ENCODE measurements around the gene EHBP1.

- TF ChIP-seq POLR2AphosphoS5 (IDR thresholded peaks at IDR 0.05; ENCODE audit: low read depth, low read length) (no peak), CTCF (IDR thresholded peaks at IDR 0.05) (no peak), EP300 (IDR thresholded peaks at IDR 0.05; ENCODE audit: borderline replicate concordance in 1 of 2, low read depth in 1 of 2, low read length in 1 of 2) (no peak), TAF1 (IDR thresholded peaks at IDR 0.05; ENCODE audit: borderline replicate concordance, low read depth, low read length) (no peak), FOXM1 (IDR thresholded peaks at IDR 0.05; ENCODE audit: low read depth) (no peak), MAX (IDR thresholded peaks at IDR 0.05; ENCODE audit: low read depth) (no peak), RXRA (IDR thresholded peaks at IDR 0.05; ENCODE audit: borderline replicate concordance, low read depth) (no peak), MEF2A (IDR thresholded peaks at IDR 0.05; ENCODE audit: borderline replicate concordance, low read depth) (no peak), USF2 (IDR thresholded peaks at IDR 0.05; ENCODE audit: borderline replicate concordance, low read depth, low read length) (no peak), TEAD4 (IDR thresholded peaks at IDR 0.05; ENCODE audit: borderline replicate concordance, insufficient read depth) (no peak), GATA2 (CRISPR knock-in tag; IDR thresholded peaks at IDR 0.05) (no peak)
These were observed 22.5 kb downstream of the EHBP1 start for GRCh38 chr2:62727876-62728566.
